Measurements from ENCODE around the gene HUS1B. TPM values are rescaled to one million over a fixed set of nuclear protein-coding genes. Genes with fewer than 3 reads are reported as not detected.

The HUS1B gene
- total RNA-seq, 1 experiment from 2014 or later: 0.71 TPM

GRCh38 chr6:658244-658643 is 1.3 kb upstream of the HUS1B start:
- CTCF ChIA-PET: no interaction called here
- Mint-ChIP-seq H3K27me3 (ENCODE audit: unreplicated experiment) (no peaks in the 10 kb centered on the region), H3K36me3 (ENCODE audit: insufficient read depth, unreplicated experiment) (no peaks in the 10 kb centered on the region), H3K27ac (ENCODE audit: unreplicated experiment) (no peak overlapping the region), H3K9me3 (ENCODE audit: low read depth, unreplicated experiment) (peaks cover 2% of the 10 kb centered on the region), H3K4me1 (ENCODE audit: low read depth, unreplicated experiment) (peaks cover 12% of the 10 kb centered on the region), H3K4me3 (ENCODE audit: low read depth, unreplicated experiment) (no peak overlapping the region)
- DNase-seq: no peak
- no TSS peak for BruUV-seq (replicated peaks)
- no peak for TF ChIP-seq CTCF (IDR thresholded peaks at IDR 0.05; ENCODE audit: unreplicated experiment)
- intact Hi-C loops (cut with micrococcal nuclease; ENCODE audit: unreplicated experiment): no loop called here

- intact Hi-C loops (cut with micrococcal nuclease; ENCODE audit: unreplicated experiment): no loop called here
- BruUV-seq (replicated peaks): no TSS peak
- no peak overlapping the region for H3K4me3 Mint-ChIP-seq (ENCODE audit: low read depth, unreplicated experiment)
- H3K27ac Mint-ChIP-seq (ENCODE audit: unreplicated experiment): no peak overlapping the region
- CTCF ChIA-PET: no interaction called here
- TF ChIP-seq CTCF (IDR thresholded peaks at IDR 0.05; ENCODE audit: unreplicated experiment): no peak
- H3K36me3 Mint-ChIP-seq (ENCODE audit: insufficient read depth, unreplicated experiment): no peaks in the 10 kb centered on the region
- no peaks in the 10 kb centered on the region for H3K9me3 Mint-ChIP-seq (ENCODE audit: low read depth, unreplicated experiment)
- DNase-seq: no peak
- H3K4me1 Mint-ChIP-seq (ENCODE audit: low read depth, unreplicated experiment): peaks cover 12% of the 10 kb centered on the region
- no peaks in the 10 kb centered on the region for H3K27me3 Mint-ChIP-seq (ENCODE audit: unreplicated experiment)
Observed at GRCh38 chr6:657743-658142, 843 bp upstream of the HUS1B start.

- no TSS peak for BruUV-seq (replicated peaks)
- no peak overlapping the region for H3K27ac Mint-ChIP-seq (ENCODE audit: unreplicated experiment)
- H3K4me1 Mint-ChIP-seq (ENCODE audit: low read depth, unreplicated experiment): no peaks in the 10 kb centered on the region
- CTCF ChIA-PET: no interaction called here
- TF ChIP-seq CTCF (IDR thresholded peaks at IDR 0.05; ENCODE audit: unreplicated experiment): no peak
- H3K4me3 Mint-ChIP-seq (ENCODE audit: low read depth, unreplicated experiment): no peak overlapping the region
- intact Hi-C loops (cut with micrococcal nuclease; ENCODE audit: unreplicated experiment): no loop called here
- DNase-seq: no peak
- H3K36me3 Mint-ChIP-seq (ENCODE audit: insufficient read depth, unreplicated experiment): no peaks in the 10 kb centered on the region
- no peaks in the 10 kb centered on the region for H3K27me3 Mint-ChIP-seq (ENCODE audit: unreplicated experiment)
- no peaks in the 10 kb centered on the region for H3K9me3 Mint-ChIP-seq (ENCODE audit: low read depth, unreplicated experiment)
Observed at GRCh38 chr6:654136-654535, 2.8 kb downstream of the HUS1B start.

GRCh38 chr6:652865-653264 is 4.0 kb downstream of the HUS1B start:
- CTCF ChIA-PET: no interaction called here
- no TSS peak for BruUV-seq (replicated peaks)
- no peaks in the 10 kb centered on the region for H3K36me3 Mint-ChIP-seq (ENCODE audit: insufficient read depth, unreplicated experiment)
- no peak overlapping the region for H3K4me3 Mint-ChIP-seq (ENCODE audit: low read depth, unreplicated experiment)
- no peak overlapping the region for H3K27ac Mint-ChIP-seq (ENCODE audit: unreplicated experiment)
- no peak for DNase-seq
- TF ChIP-seq CTCF (IDR thresholded peaks at IDR 0.05; ENCODE audit: unreplicated experiment): no peak
- H3K4me1 Mint-ChIP-seq (ENCODE audit: low read depth, unreplicated experiment): no peaks in the 10 kb centered on the region
- no peaks in the 10 kb centered on the region for H3K9me3 Mint-ChIP-seq (ENCODE audit: low read depth, unreplicated experiment)
- H3K27me3 Mint-ChIP-seq (ENCODE audit: unreplicated experiment): no peaks in the 10 kb centered on the region
- intact Hi-C loops (cut with micrococcal nuclease; ENCODE audit: unreplicated experiment): no loop called here

GRCh38 chr6:650098-650497 is 6.8 kb downstream of the HUS1B start:
- intact Hi-C loops (cut with micrococcal nuclease; ENCODE audit: unreplicated experiment): no loop called here
- Mint-ChIP-seq H3K27ac (ENCODE audit: unreplicated experiment) (no peak overlapping the region), H3K9me3 (ENCODE audit: low read depth, unreplicated experiment) (no peaks in the 10 kb centered on the region), H3K36me3 (ENCODE audit: insufficient read depth, unreplicated experiment) (no peaks in the 10 kb centered on the region), H3K27me3 (ENCODE audit: unreplicated experiment) (no peaks in the 10 kb centered on the region), H3K4me3 (ENCODE audit: low read depth, unreplicated experiment) (no peak overlapping the region), H3K4me1 (ENCODE audit: low read depth, unreplicated experiment) (no peaks in the 10 kb centered on the region)
- DNase-seq: no peak
- CTCF ChIA-PET: no interaction called here
- TF ChIP-seq CTCF (IDR thresholded peaks at IDR 0.05; ENCODE audit: unreplicated experiment): no peak
- no TSS peak for BruUV-seq (replicated peaks)

Measured in Calu3 (cell line).